Nephron progenitor cell (in vitro differentiated cells): ENCODE results near the gene TMEM175.

Source experiments
- DNase-seq: peaks from one replicate; pipeline ENCODE4 v3.0.0; 2021
- H3K27ac Mint-ChIP-seq: 2 replicates; pipeline ENCODE4 v1.8.0; 2021; ENCODE audit warnings: mild to moderate bottlenecking, moderate library complexity, mixed read lengths
- H3K27me3 Mint-ChIP-seq: 2 replicates; pipeline ENCODE4 v1.8.0; 2021; ENCODE audit warnings: mild to moderate bottlenecking, low read depth, mixed read lengths; ENCODE audit not compliant: poor library complexity
- H3K36me3 Mint-ChIP-seq: 2 replicates; pipeline ENCODE4 v1.8.0; 2021; ENCODE audit warnings: low read depth, mixed read lengths
- H3K4me1 Mint-ChIP-seq: 2 replicates; pipeline ENCODE4 v1.8.0; 2021; ENCODE audit warnings: mixed read lengths
- H3K4me3 Mint-ChIP-seq: 2 replicates; pipeline ENCODE4 v1.8.0; 2021; ENCODE audit warnings: mild to moderate bottlenecking, moderate library complexity, mixed read lengths
- H3K9me3 Mint-ChIP-seq: 2 replicates; pipeline ENCODE4 v1.8.0; 2021; ENCODE audit warnings: mild to moderate bottlenecking, moderate library complexity, mixed read lengths
- TF ChIP-seq, protein P1 (sequence below): fragments of 200-600 bp; sonication (generic); IDR thresholded peaks from 2 replicates; pipeline ENCODE4 v1.5.0; 2021; ENCODE audit warnings: antibody characterized with exemption

TMEM175 gene

DNA sequence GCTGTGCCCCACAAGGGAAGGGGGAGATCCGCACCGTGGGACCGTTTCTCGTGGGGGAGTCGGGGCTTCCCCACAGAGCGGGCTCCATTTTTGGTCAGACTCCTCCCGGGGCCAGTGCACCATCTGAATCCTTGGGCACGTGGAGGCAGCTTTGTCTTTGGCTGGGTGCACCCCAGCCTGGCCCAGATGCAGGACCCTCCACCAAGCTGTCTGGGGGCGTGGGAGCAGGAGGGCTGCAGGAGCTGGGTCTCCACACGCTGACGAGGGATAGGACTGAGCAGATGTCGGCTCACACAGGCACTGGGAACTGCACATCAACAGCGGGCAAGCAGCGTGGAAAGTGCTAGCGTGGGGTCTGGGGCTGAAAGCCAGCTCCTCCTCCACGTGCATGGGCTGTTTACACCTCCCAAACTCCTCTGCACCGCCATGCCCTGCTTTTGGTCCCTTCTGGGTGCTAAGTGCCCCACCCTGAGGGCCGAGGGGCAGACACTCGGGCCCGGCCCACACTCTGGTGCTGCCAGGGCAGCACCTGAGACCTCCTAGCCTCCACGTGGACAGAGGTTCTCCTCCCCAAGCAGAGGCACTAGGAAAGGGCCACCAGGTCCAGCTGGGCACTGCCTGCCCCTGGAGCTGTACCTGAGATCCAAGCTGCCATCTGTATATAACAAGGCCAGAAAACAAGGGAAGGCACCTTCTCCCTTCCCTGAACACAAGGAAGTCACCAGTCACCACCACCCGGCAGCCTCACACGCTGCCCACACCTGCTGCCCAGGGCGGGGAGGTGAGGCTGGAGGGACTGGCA, 27.3 kb downstream of the TMEM175 start:
- H3K4me3 Mint-ChIP-seq, result no peak overlapping the region
- H3K4me1 Mint-ChIP-seq, result peaks cover 8% of the 10 kb centered on the region
- TF ChIP-seq, protein P1, sequence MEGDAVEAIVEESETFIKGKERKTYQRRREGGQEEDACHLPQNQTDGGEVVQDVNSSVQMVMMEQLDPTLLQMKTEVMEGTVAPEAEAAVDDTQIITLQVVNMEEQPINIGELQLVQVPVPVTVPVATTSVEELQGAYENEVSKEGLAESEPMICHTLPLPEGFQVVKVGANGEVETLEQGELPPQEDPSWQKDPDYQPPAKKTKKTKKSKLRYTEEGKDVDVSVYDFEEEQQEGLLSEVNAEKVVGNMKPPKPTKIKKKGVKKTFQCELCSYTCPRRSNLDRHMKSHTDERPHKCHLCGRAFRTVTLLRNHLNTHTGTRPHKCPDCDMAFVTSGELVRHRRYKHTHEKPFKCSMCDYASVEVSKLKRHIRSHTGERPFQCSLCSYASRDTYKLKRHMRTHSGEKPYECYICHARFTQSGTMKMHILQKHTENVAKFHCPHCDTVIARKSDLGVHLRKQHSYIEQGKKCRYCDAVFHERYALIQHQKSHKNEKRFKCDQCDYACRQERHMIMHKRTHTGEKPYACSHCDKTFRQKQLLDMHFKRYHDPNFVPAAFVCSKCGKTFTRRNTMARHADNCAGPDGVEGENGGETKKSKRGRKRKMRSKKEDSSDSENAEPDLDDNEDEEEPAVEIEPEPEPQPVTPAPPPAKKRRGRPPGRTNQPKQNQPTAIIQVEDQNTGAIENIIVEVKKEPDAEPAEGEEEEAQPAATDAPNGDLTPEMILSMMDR, result no peak
- H3K27me3 Mint-ChIP-seq, result no peaks in the 10 kb centered on the region
- peaks cover 4% of the 10 kb centered on the region for H3K36me3 Mint-ChIP-seq
- H3K27ac Mint-ChIP-seq, result no peak overlapping the region
- H3K9me3 Mint-ChIP-seq, result no peaks in the 10 kb centered on the region
- no peak for DNase-seq

DNA sequence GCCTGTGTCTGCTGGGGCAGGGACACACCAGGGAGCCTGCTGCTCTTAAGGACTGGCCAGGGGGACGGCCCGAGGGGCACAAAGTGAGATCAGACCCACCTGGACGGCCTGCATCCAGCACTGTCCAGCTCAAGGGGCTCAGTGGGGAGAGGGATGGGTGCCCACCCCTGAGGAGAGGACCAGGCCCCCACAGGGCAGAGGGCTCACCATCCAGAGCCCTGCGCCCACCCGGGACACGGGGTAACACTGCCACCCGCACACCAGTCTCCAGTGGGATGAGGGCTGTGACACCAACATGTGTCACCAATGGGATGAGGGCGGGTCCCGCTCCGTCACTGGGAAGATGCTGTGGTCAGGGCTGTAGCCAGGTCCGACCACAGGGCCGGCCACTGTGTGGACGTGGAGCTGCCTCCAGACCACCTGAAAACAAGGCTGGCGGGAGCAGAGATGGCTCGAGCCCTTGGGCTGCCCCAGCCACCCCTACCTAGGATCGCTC, 27.9 kb downstream of the TMEM175 start:
- Mint-ChIP-seq H3K36me3 (no peaks in the 10 kb centered on the region), H3K27me3 (peaks cover under 1% of the 10 kb centered on the region), H3K27ac (no peak overlapping the region), H3K9me3 (no peaks in the 10 kb centered on the region), H3K4me3 (no peak overlapping the region), H3K4me1 (peaks cover 4% of the 10 kb centered on the region)
- TF ChIP-seq, protein P1, result no peak
- no peak for DNase-seq

DNA sequence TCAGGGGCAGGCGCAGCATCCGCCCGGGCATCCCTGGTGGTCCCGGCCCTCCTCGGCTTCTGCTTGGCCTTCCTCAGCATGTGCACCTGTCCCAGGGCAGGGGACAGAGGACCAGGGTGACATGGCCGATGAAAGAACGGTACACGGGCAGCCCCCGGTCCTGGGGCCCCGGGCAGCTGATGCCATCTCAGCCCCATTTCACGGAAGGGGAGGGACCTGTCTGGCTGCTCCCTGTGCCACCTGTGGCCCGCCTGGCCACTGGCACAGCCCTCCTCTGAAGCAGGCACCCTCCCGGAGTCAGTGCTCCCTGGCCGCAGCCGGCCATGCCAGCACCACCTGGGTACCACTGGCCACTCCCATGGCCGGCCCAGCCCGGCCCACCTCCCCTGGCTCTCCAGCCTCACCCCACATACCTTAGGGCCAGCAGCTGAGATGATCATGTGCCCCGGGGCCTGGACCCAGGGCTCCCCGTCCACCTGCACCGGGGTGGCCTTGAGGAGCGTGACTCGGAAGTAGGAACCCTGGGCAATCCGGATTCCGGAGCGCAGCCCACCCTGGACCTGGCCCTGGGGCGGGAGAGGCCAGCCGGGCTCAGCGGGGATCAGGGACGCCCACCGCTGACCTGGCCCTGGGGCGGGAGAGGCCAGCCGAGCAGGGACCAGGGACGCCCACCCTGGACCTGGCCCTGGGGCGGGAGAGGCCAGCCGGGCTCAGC, 28.5 kb downstream of the TMEM175 start:
- no peaks in the 10 kb centered on the region for H3K36me3 Mint-ChIP-seq
- H3K4me1 Mint-ChIP-seq, result peaks cover 4% of the 10 kb centered on the region
- TF ChIP-seq, protein P1, result no peak
- H3K4me3 Mint-ChIP-seq, result no peak overlapping the region
- no peak overlapping the region for H3K27ac Mint-ChIP-seq
- no peaks in the 10 kb centered on the region for H3K9me3 Mint-ChIP-seq
- DNase-seq, result no peak
- H3K27me3 Mint-ChIP-seq, result peaks cover 4% of the 10 kb centered on the region

DNA sequence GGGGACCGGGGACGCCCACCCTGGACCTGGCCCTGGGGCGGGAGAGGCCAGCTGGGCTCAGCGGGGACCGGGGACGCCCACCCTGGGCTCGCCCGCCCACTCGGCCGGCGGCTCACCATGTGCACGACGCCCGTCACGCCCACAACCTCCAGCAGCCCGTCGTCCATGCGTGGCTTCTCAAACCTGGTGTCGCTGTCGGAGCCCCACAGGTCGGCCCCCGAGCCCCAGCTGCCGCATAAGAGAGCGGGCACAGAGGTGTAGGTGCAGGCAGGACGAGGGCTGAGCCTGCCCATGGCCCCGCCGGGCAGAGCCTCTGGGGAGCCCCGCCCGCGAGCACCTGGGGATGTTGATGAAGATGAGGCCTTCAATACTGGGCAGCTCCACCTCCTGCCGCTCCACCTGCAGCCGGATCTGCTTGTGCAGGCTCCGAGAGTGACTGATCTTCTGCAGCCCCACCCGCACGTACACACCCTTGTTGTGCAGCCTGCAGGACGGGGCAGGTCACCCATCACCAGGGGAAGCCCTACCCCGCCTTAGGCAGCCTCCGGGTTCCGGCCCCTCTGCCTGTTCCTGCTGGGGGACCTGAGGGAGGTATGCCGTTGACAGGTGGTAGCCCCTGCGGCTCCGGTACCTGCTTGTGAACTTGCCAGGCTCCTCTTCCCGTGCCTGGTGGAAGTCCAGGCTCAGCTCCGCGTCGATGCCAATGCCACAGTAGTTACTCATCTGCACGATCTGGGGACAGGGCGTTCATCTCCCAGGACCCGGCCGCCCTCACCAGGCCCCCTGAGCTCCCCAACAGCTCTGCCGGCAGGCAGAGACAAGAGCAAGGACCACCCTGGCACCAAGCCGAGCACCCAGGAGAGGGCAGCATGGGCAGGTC, 29.3 kb downstream of the TMEM175 start:
- H3K4me3 Mint-ChIP-seq, result no peak overlapping the region
- H3K27me3 Mint-ChIP-seq, result peaks cover 9% of the 10 kb centered on the region
- H3K27ac Mint-ChIP-seq, result no peak overlapping the region
- peaks cover 3% of the 10 kb centered on the region for H3K4me1 Mint-ChIP-seq
- no peak for DNase-seq
- H3K9me3 Mint-ChIP-seq, result no peaks in the 10 kb centered on the region
- TF ChIP-seq, protein P1, result no peak
- no peaks in the 10 kb centered on the region for H3K36me3 Mint-ChIP-seq

DNA sequence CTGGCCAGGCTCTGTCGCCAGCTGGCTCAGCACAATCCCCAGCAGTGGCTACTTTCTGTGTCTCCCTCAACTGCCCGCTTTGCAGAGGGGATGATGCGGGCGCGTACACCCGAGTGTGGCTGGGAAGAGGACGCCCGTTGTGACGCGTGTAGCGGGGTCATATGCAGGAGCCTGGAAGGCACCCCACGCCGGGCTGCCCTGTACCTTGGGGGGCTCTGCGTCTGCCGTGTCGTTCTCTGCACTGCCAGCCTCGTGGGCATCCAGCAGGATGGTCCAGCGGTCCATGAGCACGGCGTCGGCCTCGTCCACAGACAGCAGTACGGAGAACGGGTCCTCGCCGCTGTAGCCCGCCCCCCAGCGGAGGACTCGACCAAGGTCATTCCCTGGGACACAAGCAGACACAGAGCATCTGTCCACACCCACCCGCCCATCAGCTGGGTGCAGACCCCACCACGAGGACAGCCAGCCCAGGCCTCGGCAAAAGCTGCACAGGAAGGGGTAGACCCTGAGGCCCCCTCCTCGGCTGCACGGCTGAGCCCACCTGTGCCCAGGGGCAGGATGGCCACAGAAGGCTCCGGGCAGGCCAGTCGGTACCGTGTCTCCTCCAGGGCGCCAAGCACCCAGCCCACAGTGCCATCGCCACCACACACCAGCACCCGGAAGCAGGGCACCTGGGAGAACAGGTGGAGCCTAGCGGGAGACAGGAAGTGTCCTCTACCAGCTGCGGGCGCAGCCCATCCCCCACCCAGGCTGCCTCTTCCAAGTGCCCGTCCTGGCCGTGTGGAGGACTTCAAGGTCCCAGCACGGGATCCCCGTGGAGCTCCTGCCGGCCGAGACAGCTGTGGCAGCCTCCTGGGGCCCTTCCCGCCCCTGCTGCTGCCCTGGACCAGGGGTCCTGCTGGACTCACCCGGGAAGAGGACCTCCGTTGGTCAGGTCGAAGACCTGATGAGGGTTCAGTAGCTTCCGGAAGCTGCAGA, 30.3 kb downstream of the TMEM175 start:
- DNase-seq, result no peak
- TF ChIP-seq, protein P1, result no peak
- Mint-ChIP-seq H3K4me1 (no peaks in the 10 kb centered on the region), H3K4me3 (no peak overlapping the region), H3K27ac (no peak overlapping the region), H3K9me3 (no peaks in the 10 kb centered on the region), H3K27me3 (peaks cover 11% of the 10 kb centered on the region), H3K36me3 (no peaks in the 10 kb centered on the region)
